GM18868 (cell line): ENCODE data around the gene MPIG6B.

ENCODE experiments used
- ATAC-seq: cut with Tn5 transposase; IDR thresholded peaks from one replicate; pipeline ENCODE4 v1.9.1; 2021; ENCODE audit warnings: mild to moderate bottlenecking, moderate library complexity; ENCODE audit not compliant: unreplicated experiment

Gene MPIG6B

DNA sequence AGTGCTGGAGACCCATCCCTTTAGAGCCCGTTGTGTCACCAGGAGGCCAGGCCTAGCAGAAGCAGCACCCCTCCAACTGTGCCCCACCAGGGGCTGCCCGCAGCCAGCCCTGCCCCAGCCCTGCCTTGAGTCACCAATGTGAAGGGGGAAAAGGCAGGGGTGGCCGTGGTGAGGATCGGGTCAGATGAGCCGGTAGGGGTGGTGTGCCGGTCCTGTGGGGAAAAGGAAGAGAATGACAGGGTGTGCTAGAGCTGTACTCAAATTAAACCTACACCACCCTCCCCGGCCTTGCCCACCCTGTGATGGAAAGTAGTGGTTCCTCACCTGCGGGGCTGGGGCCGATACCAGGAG, 42.4 kb downstream of the MPIG6B start:
- ATAC-seq, result no peak

DNA sequence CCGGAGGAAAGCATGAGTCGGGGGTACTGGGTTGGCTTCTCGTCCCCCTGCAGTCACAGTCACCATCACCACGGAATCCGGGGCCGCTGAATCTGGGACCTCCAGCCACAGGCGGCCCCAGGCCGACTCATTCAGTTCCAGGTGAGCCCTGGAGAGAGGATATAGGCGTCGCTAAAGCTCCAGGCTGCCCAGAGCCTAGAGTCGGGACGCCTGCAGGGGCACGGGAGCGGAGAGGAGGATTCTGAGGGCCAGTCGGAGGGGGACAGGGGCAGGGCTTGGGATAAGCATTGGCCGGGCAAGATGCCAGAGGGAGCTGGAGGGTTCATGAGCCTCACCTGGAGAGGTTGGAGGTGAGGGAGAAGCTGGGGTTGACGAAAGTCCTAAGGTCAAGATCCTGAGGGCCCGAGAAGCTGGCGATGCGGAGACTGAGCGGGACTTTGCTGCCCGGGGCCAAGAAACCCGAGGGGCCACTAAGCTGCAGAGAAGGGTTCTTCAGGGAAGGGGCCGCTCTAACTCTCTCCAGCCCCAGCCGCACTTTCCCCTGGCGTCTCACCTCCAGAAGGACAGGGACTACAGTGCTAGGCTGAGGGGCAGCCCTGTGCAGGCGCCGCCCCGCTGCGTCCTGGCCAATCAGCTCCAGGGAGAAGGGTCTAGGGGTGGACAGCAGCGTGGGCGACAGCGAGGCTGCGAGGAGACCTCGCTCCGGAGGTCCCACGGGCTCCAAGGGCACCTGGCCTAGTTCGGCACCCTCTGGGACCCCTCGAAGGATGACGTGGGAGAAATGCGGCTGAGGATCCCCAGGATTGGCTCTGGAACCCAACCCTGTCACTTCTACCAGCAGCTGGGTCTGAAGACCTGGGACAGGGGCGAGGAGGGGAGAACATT, 43.0 kb downstream of the MPIG6B start:
- no peak for ATAC-seq

DNA sequence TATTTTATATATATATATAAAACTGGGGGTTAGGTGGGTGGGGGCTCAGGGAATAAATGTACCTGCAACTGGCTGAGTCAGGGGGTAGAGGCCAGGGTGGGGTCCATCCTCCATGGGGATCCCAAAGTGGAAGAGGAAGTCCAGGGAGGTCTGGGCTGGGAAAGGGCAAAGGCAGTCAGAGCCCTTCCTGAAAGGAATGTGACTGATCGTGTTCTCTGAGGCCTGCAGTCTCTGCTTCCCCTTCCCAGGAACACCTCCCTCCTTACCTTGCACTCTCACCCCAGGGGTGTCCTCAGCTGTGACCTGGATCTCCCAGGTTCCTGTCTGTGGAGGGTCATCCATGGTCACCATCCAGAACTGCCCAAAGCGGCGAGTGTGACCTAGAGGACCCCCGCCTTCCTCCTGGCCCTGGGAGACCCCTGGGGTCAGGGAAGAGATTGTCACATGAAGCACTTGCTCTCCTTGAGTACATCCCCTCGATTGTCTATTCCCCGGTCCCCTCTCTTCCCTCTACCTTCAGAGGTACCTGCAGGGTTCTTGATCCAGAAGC, 44.0 kb downstream of the MPIG6B start:
- ATAC-seq, result no peak

DNA sequence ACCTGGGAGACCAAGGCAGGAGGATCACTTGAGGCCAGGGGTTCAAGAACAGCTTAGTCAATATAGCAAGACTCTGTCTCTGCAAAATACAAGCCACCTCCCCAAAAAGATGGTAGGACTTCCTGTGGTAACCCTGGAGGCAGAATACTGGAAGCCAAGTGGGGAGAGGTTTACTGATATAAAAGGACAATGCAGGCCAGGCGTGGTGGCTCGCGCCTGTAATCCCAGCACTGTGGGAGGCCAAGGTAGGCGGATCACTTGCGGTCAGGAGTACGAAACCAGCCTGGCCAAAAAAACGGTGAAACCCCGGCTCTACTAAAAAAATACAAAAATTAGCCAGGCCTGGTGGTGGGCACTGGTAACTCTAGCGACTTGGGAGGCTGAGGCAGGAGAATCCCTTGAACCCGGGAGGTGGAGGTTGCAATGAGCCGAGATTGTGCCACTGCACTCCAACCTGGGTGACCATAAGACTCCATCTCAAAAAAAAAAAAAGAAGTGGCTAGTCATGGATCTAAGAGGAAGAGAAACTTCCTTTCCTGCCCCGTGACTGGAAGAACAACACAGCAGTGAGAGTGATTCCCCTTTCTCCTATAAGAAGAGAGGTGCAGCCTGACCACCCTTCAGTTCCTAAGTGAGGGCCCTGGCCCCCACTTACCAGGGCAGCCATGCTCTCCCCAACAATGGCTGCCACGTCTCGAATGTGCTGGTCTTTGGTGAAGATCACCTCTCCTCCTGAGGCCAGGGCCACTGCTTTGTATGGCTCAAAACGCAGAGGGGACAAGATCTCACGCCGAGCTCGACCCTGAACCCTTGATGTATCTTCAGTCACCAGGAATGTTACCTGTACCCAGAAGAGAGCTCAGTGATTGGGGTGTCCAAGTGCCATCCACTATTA, 45.4 kb downstream of the MPIG6B start:
- no peak for ATAC-seq

DNA sequence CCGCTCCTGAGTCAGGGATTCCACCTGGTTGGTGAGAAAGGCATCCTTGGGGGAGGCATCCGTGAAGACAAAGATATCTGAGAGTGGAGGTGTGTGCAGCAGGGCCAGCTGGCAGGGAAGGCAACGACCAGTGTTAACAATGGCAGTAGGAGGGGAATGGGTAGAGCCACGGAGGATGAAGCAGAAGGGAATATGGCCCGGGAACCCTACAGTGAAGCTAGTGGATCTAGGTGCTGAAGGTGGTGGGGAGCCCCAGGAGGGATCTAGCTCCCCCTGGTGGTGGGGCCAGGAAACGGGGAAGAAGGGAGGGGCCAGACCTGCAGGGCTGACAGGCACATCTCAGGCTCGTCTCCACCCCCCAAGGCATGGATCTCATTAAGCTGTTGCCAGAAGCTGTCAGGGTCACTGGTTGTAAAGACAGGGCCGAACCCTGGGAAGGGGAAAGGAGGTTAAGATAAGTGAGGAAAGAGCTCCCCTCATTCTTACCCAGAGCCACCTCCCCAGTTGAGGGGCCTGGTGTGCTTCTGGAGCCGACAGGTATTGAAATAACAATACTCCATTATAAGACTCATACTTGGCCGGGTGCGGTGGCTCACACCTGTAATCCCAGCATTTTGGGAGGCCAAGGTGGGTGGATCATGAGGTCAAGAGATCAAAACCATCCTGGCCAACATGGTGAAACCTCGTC, 46.7 kb downstream of the MPIG6B start:
- no peak for ATAC-seq

DNA sequence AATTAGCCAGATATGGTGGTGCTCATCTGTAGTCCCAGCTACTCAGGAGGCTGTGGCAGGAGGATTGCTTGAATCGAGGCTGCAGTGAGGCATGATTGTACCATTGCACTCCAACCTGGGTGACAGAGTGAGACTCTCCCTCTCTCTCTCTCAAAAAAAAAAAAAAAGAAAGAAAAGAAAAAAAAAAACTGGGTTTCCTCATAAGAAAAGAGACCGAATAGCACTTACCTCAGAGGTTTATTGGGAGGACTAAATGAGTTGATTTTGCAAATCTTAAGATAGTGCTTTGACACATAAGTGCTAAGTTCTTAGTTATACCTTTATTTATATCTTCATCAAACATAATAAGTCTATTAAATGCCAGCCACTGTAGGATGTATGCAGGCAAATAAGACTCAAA, 47.7 kb downstream of the MPIG6B start:
- no peak for ATAC-seq

DNA sequence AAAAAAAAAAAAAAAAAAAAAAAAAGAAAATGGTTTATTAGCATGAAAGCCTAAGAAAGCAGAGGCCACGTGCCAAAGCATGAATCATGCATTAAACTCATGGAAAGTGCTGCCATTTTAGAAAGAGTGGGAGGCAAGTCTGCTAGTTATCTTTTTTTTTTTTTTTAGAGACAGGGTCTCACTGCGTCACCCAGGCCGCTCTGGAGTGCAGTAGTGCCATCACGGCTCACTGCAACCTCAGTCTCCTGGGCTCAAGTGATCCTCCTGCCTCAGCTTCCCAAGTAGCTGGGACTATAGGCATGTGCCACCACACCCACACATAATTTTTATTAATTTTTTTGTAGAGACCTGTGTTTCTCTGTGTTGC, 48.8 kb downstream of the MPIG6B start:
- ATAC-seq, result no peak

DNA sequence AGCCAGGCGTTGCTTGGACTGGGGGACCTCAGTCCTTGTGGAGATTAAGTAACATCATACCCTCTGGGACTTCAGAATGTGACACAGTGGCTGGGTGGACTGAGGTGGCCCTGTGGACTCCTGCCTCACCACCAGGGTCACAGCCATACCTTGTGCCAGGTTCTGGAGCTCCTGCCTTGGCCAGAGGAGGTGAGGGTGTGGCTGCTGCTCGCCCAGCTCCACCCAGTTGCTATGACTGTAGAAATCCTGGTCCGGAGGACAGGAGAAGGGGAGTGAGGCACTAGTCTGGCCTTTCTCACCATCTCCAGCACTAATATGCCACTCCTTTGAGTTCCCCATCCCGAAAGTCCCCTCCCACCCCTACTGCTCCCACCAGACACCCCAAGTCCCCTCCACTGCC, 52.0 kb downstream of the MPIG6B start:
- no peak for ATAC-seq

DNA sequence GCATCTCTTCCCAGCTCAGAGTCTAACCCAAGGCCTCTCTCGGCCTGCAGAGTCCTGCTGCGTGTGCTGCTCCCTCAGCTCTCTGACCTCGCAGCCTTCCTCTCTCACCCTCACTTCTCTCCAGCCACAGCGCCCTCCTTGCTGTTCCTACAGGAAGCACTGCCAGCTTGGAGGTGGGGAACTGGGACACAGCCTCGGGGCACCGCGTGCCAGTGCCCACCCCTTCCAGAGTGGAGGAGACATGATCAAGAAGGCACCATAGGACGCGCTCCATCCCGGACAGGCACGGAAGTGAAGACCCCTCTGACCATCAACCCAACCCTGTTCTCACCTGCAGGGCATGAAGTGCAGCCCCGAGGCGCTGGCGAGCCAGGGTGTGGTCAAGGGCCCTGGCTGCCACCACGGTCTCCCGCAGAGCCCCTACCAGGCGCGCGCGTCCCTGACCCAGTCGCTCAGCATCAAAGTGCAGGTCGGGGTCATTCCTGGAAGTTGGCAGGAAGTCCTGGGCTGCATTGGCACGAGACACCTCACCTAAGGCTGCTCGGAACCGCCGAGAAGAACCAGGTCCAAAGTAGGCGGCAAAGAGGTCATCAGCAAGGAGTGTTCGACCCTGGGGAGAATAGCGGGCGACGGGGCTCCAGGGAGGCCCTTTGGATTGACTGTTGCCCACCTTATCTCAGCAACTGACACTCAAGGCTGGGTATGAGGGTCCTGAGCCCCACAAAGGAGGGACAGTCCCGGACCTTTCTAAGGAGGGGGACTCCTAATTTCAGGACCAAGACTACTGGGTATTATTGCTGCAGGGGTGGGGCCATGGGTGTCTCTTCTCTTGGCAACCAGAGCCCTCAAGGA, 52.7 kb downstream of the MPIG6B start:
- no peak for ATAC-seq
